GM18502 (cell line): Measurements from ENCODE around the gene KANK2.
"Not testable (repeated sequence)": the region's sequence is repeated elsewhere in the genome, so short reads cannot be mapped to it uniquely, and the experiment has no call there.

Experiments used
- ATAC-seq: cut with Tn5 transposase; IDR thresholded peaks from one replicate; pipeline ENCODE4 v1.9.1; 2021; ENCODE audit warnings: mild to moderate bottlenecking; ENCODE audit not compliant: unreplicated experiment, poor library complexity

Gene KANK2

GRCh38 chr19:11145536-11145924 lies 51.8 kb downstream of the KANK2 start:
- ATAC-seq, result no peak

GRCh38 chr19:11142528-11143171 lies 54.7 kb downstream of the KANK2 start:
- ATAC-seq, result no peak

GRCh38 chr19:11141937-11142527 lies 55.3 kb downstream of the KANK2 start:
- no peak for ATAC-seq

GRCh38 chr19:11140896-11141295 lies 56.4 kb downstream of the KANK2 start:
- no peak for ATAC-seq

GRCh38 chr19:11140023-11140538 lies 57.3 kb downstream of the KANK2 start:
- ATAC-seq, result not testable (repeated sequence)

GRCh38 chr19:11138601-11139300 lies 58.6 kb downstream of the KANK2 start:
- ATAC-seq, result no peak

GRCh38 chr19:11137542-11138384 lies 59.6 kb downstream of the KANK2 start:
- no peak for ATAC-seq

GRCh38 chr19:11136400-11137101 lies 60.8 kb downstream of the KANK2 start:
- ATAC-seq, result no peak

GRCh38 chr19:11131471-11131870 lies 65.9 kb downstream of the KANK2 start:
- ATAC-seq, result no peak

GRCh38 chr19:11130824-11131455 lies 66.4 kb downstream of the KANK2 start:
- ATAC-seq, result no peak

GRCh38 chr19:11127905-11128304 lies 69.4 kb downstream of the KANK2 start:
- no peak for ATAC-seq

- ATAC-seq, result no peak
Measured at GRCh38 chr19:11125994-11126685, 71.2 kb downstream of the KANK2 start.

- ATAC-seq, result not testable (repeated sequence)
Measured at GRCh38 chr19:11124157-11124556, 73.2 kb downstream of the KANK2 start.

GRCh38 chr19:11123114-11123513 lies 74.2 kb downstream of the KANK2 start:
- no peak for ATAC-seq

- ATAC-seq, result not testable (repeated sequence)
Measured at GRCh38 chr19:11121963-11122362, 75.4 kb downstream of the KANK2 start.

- no peak for ATAC-seq
Measured at GRCh38 chr19:11116507-11116906, 80.8 kb downstream of the KANK2 start.

- no peak for ATAC-seq
Measured at GRCh38 chr19:11115895-11116446, 81.4 kb downstream of the KANK2 start.

GRCh38 chr19:11115042-11115441 lies 82.3 kb downstream of the KANK2 start:
- no peak for ATAC-seq
